Measurements from ENCODE around the gene PPP1R16B. TPM values are rescaled to one million over a fixed set of nuclear protein-coding genes. Genes with fewer than 3 reads are reported as not detected.

Gene PPP1R16B
- total RNA-seq, 2 donors from 2014 or later, result 1.6 to 4.7 TPM

DNA sequence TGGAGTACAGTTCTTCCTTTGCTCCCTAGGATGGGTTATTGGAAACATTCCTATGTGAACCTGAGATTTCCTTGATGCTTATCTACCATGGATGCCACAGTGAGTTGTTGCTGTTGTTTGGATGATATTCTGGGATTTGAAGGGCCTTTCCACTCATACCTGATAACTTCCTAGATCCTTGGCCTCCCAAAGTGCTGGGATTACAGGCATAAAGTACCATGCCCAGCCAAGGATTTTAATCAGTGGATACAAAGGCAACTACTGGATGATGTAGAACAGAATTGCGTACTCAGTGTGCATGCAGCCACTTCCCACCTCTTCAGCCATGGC lies 20.0 kb downstream of the PPP1R16B start:
- Histone ChIP-seq H3K4me1 (peaks cover 9% of the 10 kb centered on the region), H3K27me3 (no peaks in the 10 kb centered on the region), H3K9me3 (no peaks in the 10 kb centered on the region), H3K4me3 (no peak overlapping the region), H3K36me3 (replicated peaks in 1 of 2; ENCODE audit: insufficient read depth in 1 of 2, low read depth in 2 of 2) (no peaks in the 10 kb centered on the region), H3K27ac (no peak overlapping the region)
- WGBS, 2 donors, result 93 to 100% methylated on average over 1 of the region's 1 CpG
- no peak for DNase-seq
- TF ChIP-seq, protein P1, sequence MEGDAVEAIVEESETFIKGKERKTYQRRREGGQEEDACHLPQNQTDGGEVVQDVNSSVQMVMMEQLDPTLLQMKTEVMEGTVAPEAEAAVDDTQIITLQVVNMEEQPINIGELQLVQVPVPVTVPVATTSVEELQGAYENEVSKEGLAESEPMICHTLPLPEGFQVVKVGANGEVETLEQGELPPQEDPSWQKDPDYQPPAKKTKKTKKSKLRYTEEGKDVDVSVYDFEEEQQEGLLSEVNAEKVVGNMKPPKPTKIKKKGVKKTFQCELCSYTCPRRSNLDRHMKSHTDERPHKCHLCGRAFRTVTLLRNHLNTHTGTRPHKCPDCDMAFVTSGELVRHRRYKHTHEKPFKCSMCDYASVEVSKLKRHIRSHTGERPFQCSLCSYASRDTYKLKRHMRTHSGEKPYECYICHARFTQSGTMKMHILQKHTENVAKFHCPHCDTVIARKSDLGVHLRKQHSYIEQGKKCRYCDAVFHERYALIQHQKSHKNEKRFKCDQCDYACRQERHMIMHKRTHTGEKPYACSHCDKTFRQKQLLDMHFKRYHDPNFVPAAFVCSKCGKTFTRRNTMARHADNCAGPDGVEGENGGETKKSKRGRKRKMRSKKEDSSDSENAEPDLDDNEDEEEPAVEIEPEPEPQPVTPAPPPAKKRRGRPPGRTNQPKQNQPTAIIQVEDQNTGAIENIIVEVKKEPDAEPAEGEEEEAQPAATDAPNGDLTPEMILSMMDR (IDR thresholded peaks at IDR 0.05), result no peak
- no peak for TF ChIP-seq POLR2A (IDR thresholded peaks at IDR 0.05)
- intact Hi-C loops (cut with DNase I), result no loop called here
- no peak for ATAC-seq

DNA sequence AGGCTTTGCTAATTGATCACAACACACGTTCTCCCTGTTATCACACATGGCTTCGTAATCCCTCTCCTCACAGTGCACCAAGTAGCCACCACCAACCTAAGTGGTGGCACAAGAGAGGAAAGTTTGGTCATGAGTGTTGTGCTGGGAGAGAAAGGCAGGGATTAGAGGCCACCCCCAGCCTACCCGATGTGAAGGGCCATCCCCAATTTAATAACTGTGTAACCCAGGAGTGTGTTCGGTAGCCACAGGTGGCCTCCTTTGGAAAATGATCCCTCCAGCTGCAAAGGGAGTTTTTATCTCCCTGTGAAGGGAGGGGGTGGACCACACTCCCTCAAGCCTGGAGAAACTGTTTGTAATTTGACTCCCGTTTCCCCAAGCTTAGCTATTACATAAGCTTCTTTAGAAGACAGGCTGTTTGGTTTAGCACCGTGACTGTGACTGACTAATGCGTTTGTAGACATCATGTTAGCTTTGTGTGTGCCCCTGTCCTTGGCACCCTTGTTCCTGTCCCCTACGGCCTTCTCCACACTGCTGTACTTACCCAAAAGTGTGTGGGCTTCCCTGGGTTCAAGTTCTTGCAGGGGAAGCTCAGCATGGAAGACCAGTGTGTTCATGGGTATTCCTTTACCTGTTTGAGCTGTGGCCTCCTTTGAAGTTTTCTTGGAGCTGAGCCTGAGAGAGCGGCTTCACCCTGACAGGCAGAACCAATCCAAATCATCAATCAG lies 20.6 kb downstream of the PPP1R16B start:
- no peaks in the 10 kb centered on the region for H3K9me3 ChIP-seq
- no peak overlapping the region for H3K27ac ChIP-seq
- ATAC-seq, result peak; percentile 48
- H3K36me3 ChIP-seq (replicated peaks in 1 of 2; ENCODE audit: insufficient read depth in 1 of 2, low read depth in 2 of 2), result no peaks in the 10 kb centered on the region
- peak in 3 of 4 donors; percentile 18 to 23 (median 22) for DNase-seq
- intact Hi-C loops (cut with DNase I), result no loop called here
- no peaks in the 10 kb centered on the region for H3K27me3 ChIP-seq
- TF ChIP-seq, protein P1 (IDR thresholded peaks at IDR 0.05), result no peak
- TF ChIP-seq POLR2A (IDR thresholded peaks at IDR 0.05), result no peak
- H3K4me3 ChIP-seq, result no peak overlapping the region
- 16 to 26% methylated on average over 7 to 9 of the region's 9 CpGs for WGBS, 2 donors
- H3K4me1 ChIP-seq, result peaks cover 9% of the 10 kb centered on the region

DNA sequence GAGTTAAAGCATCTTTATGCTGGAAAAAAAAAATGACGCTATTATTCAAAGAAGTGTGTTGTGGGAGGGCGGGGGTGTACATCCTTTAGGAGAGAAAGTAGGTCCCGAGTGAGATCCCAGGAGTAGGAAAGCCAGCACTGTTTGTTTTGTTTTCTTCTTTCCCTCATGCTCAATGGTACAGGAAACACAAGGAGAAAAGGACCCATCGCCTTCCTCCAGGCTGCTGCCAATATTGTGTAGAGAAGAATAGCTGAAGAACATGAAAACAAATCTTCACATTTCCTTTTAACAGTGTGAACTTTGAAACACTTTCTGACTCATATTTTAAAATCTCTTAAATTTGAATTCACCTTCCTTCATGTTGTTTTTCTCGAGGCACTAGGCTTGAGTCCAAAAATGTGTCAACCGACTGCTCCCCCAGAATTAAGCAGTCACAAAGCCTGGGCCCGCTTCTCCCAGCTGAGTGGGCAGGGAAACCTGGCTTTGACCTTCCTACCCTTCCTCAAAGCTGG lies 22.3 kb downstream of the PPP1R16B start:
- H3K36me3 ChIP-seq (replicated peaks in 1 of 2; ENCODE audit: insufficient read depth in 1 of 2, low read depth in 2 of 2), result no peaks in the 10 kb centered on the region
- TF ChIP-seq POLR2A (IDR thresholded peaks at IDR 0.05), result no peak
- TF ChIP-seq, protein P1 (IDR thresholded peaks at IDR 0.05), result no peak
- intact Hi-C loops (cut with DNase I), result no loop called here
- no peak for ATAC-seq
- H3K4me1 ChIP-seq, result peaks cover 9% of the 10 kb centered on the region
- H3K4me3 ChIP-seq, result no peak overlapping the region
- DNase-seq, result no peak
- no peak overlapping the region for H3K27ac ChIP-seq
- WGBS, 2 donors, result 60 to 68% methylated on average over 7 of the region's 7 CpGs
- no peaks in the 10 kb centered on the region for H3K27me3 ChIP-seq
- H3K9me3 ChIP-seq, result no peaks in the 10 kb centered on the region

DNA sequence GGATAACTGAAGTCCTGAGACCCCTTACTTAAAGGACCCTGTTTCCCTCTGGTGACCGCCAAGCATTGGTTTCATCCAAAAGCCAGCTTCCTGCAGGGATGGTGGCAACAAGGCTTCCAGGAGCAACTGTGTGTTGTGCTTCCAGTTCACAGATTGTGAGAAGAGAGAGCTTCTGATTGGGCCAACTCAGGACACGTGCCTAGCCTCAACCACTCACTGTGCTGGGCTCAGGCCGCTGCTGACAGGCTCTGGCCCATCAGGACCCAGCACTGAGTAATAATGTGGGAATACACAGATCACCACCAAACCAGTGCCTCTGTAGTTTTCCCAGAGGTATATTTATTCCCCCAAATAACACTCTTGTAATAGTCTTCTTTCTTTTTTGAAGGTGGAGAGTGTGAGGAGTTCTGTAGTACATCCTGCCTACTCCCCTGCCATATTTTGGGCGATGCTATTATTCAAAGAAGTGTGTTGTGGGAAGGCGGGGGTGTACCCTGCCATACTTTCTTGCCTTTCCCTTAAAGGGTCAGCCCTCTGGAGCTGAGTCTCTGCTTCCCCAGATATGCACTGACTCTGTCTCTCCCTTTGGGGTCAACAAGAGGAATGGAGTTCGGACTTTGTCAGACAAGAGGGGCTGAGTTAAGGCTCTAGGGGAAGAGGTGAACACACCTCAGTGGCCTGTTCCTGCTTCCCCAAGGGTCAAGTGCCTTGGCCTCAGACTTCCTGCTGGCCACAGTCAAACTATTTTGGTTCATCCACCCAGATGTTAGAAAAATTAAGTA lies 23.2 kb downstream of the PPP1R16B start:
- Histone ChIP-seq H3K27me3 (no peaks in the 10 kb centered on the region), H3K4me3 (no peak overlapping the region), H3K4me1 (peaks cover 9% of the 10 kb centered on the region), H3K9me3 (no peaks in the 10 kb centered on the region), H3K27ac (no peak overlapping the region), H3K36me3 (replicated peaks in 1 of 2; ENCODE audit: insufficient read depth in 1 of 2, low read depth in 2 of 2) (no peaks in the 10 kb centered on the region)
- DNase-seq, result no peak
- TF ChIP-seq, protein P1 (IDR thresholded peaks at IDR 0.05), result no peak
- TF ChIP-seq POLR2A (IDR thresholded peaks at IDR 0.05), result no peak
- intact Hi-C loops (cut with DNase I), result no loop called here
- WGBS, 2 donors, result 82 to 90% methylated on average over 6 of the region's 6 CpGs
- no peak for ATAC-seq

Data from body of pancreas (tissue), 4 donors.